Fibroblast of skin of right biceps (primary cell): ENCODE measurements around the gene ZNF92.
"Not testable (repeated sequence)": the region's sequence is repeated elsewhere in the genome, so short reads cannot be mapped to it uniquely, and the experiment has no call there.

Source experiments
- DNase-seq: peaks from one replicate; pipeline ENCODE4 v3.0.0-alpha.2; 2013

Gene ZNF92

GRCh38 chr7:65373608-65374351 lies at the start of gene ZNF92:
Gene ZNF92 (plus strand): TSS chr7:65373855. CDS start chr7:65373998, 143 bp downstream.
- DNase-seq = peak; percentile 96

- no peak for DNase-seq
These were observed 47.7 kb upstream of the ZNF92 start for GRCh38 chr7:65325793-65326432.

- no peak for DNase-seq
These were observed 35.3 kb upstream of the ZNF92 start for GRCh38 chr7:65338346-65338745.

GRCh38 chr7:65339257-65339656 lies 34.4 kb upstream of the ZNF92 start:
- DNase-seq = no peak

- DNase-seq = no peak
These were observed 30.7 kb upstream of the ZNF92 start for GRCh38 chr7:65342723-65343629.

GRCh38 chr7:65344541-65344940 lies 29.1 kb upstream of the ZNF92 start:
- DNase-seq = not testable (repeated sequence)

- DNase-seq = no peak
These were observed 19.4 kb upstream of the ZNF92 start for GRCh38 chr7:65354263-65354662.

- no peak for DNase-seq
These were observed 3.8 kb upstream of the ZNF92 start for GRCh38 chr7:65369843-65370242.

- DNase-seq = no peak
These were observed 2.2 kb upstream of the ZNF92 start for GRCh38 chr7:65371468-65371867.

- DNase-seq = peak; percentile 18
These were observed 5.7 kb downstream of the ZNF92 start for GRCh38 chr7:65379318-65379717.

- DNase-seq = no peak
These were observed 8.1 kb downstream of the ZNF92 start for GRCh38 chr7:65381742-65382141.

GRCh38 chr7:65382452-65382851 lies 8.8 kb downstream of the ZNF92 start:
- no peak for DNase-seq

GRCh38 chr7:65387891-65388290 lies 14.2 kb downstream of the ZNF92 start:
- no peak for DNase-seq

- DNase-seq = no peak
These were observed 16.9 kb downstream of the ZNF92 start for GRCh38 chr7:65390588-65390987.

- no peak for DNase-seq
These were observed 24.1 kb downstream of the ZNF92 start for GRCh38 chr7:65397730-65398142.

- DNase-seq = peak; percentile 11
These were observed 25.0 kb downstream of the ZNF92 start for GRCh38 chr7:65398671-65399070.

GRCh38 chr7:65399101-65399500 lies 25.4 kb downstream of the ZNF92 start:
- peak; percentile 7 for DNase-seq

GRCh38 chr7:65404020-65404419 lies 30.4 kb downstream of the ZNF92 start:
- DNase-seq = no peak

GRCh38 chr7:65406706-65407105 lies 33.1 kb downstream of the ZNF92 start:
- not testable (repeated sequence) for DNase-seq

- DNase-seq = no peak
These were observed 35.7 kb downstream of the ZNF92 start for GRCh38 chr7:65409363-65409762.

GRCh38 chr7:65411249-65411648 lies 37.6 kb downstream of the ZNF92 start:
- DNase-seq = no peak

- no peak for DNase-seq
These were observed 49.0 kb downstream of the ZNF92 start for GRCh38 chr7:65422670-65423069.

GRCh38 chr7:65423286-65423685 lies 49.6 kb downstream of the ZNF92 start:
- DNase-seq = not testable (repeated sequence)
